ENCODE data around the gene YY2.

DNA sequence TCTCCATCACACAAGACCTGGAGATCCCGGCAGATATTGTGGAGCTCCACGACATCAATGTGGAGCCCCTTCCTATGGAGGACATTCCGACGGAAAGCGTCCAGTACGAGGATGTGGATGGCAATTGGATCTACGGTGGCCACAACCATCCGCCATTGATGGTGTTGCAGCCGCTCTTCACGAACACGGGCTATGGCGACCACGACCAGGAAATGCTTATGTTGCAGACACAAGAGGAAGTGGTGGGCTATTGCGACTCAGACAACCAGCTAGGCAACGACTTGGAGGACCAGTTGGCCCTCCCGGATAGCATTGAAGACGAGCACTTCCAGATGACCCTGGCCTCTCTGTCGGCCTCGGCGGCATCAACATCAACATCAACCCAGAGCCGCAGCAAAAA lies 717 bp downstream of the YY2 start:
- TF ChIP-seq, protein P1, sequence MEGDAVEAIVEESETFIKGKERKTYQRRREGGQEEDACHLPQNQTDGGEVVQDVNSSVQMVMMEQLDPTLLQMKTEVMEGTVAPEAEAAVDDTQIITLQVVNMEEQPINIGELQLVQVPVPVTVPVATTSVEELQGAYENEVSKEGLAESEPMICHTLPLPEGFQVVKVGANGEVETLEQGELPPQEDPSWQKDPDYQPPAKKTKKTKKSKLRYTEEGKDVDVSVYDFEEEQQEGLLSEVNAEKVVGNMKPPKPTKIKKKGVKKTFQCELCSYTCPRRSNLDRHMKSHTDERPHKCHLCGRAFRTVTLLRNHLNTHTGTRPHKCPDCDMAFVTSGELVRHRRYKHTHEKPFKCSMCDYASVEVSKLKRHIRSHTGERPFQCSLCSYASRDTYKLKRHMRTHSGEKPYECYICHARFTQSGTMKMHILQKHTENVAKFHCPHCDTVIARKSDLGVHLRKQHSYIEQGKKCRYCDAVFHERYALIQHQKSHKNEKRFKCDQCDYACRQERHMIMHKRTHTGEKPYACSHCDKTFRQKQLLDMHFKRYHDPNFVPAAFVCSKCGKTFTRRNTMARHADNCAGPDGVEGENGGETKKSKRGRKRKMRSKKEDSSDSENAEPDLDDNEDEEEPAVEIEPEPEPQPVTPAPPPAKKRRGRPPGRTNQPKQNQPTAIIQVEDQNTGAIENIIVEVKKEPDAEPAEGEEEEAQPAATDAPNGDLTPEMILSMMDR (IDR thresholded peaks at IDR 0.05): no peak
- no peak for TF ChIP-seq POLR2A (IDR thresholded peaks at IDR 0.05)
